22Rv1 (cell line): ENCODE measurements around the gene CD300A.
"Not testable (repeated sequence)": the region's sequence is repeated elsewhere in the genome, so short reads cannot be mapped to it uniquely, and the experiment has no call there.

Source experiments
- H3K27ac ChIP-seq: fragments of 450-650 bp; 2 replicates; pipeline ENCODE4 v1.5.1; 2017
- CTCF ChIP-seq: fragments of 450-650 bp; IDR thresholded peaks from 2 replicates; pipeline ENCODE4 v1.5.1; 2017; ENCODE audit warnings: mild to moderate bottlenecking
- ZFX ChIP-seq: fragments of 450-650 bp; IDR thresholded peaks from 2 replicates; pipeline ENCODE4 v1.6.1; 2017; ENCODE audit warnings: antibody characterized with exemption, borderline replicate concordance

CD300A gene

DNA sequence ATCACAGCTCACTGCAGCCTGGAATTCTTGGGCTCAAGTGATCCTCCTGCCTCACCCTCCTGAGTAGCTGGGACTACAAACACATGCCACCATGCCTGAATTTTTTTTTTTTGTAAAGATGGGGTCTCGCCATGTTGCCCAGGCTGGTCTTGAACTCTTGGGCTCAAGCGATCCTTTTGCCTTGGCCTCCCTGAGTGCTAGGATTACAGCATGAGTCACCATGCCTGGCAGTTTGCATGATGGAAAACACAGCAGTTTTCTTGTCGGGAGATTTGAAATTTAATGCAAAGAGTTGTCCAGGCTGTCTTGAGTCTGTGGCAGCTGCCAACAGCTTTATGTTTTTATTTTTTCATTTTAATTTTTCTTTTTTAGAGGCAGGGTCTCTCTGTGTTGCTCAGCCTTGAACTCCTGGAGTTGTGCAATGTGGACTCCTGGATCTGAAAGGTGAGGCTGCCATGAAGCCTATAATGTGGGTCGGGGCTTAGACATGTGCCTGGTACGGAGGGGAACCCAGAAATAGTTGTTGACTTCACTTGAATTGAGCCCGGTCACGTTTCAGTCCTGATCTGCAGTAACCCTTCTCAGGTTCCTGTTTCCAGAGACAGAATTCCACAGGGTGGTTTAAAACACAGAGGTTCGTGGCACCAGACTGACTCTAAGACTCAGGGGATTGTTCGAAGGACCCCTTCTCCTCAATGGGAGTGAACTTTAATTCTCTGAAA, 18.7 kb downstream of the CD300A start:
- TF ChIP-seq ZFX, result no peak
- TF ChIP-seq CTCF, result no peak

GRCh38 chr17:74485841-74486240, 19.4 kb downstream of the CD300A start:
- no peak overlapping the region for H3K27ac ChIP-seq
- TF ChIP-seq ZFX (no peak), CTCF (no peak)

More for the DNA sequence above, 18.7 kb downstream of the CD300A start:
- no peak overlapping the region for H3K27ac ChIP-seq

DNA sequence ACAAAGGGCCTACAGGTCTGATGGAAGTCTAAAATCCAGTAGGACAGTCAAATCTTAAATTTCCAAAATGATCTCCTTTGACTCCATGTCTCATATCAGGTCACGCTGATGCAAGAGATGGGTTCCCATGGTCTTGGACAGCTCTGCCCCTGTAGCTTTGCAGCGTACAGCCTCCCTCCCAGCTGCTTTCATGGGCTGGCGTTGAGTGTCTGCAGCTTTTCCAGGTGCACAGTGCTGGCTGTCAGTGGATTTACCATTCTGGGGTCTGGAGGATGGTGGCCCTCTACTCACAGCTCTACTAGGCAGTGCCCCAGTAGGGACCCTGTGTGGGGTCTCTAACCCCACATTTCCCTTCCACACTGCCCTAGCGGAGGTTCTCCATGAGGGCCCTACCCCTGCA, 21.8 kb downstream of the CD300A start:
- not testable (repeated sequence) for H3K27ac ChIP-seq

DNA sequence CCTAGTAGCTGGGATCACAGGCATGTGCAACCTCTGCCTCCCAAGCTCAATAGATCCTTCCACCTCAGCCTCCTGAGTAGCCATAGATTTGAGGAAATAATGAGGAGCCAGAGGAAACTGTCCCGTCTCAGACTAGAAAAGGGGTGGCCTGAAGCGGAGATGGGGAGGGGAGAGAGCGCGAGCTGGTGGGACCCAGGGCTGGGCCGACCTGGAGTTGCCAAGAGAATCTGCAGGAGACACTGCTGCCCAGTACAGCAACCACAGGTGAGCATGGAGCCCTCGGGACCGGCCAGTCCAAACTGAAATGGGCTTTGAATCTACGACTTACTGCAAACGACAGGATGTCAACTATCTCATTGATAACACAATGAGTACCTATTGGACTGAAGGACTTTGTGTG, 24.3 kb downstream of the CD300A start:
- no peak overlapping the region for H3K27ac ChIP-seq
- TF ChIP-seq ZFX, result no peak
- no peak for TF ChIP-seq CTCF

DNA sequence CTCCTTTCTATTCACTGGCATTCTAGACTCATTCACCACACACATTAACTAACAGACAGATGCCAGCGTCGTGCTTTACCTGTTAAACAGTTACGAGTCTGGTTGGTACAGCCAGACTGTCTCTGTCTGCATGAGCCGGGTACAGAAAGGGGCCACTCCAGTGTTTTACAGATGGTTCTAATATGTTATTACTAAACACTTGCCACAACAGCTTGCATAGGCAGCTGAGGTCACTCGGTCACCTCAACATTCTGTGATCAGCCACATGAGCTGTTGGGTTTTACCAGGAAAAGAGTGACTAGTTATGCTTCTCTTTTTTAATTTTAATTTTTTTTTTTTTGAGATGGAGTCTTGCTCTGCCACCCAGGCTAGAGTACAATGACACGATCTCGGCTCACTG, 25.2 kb downstream of the CD300A start:
- TF ChIP-seq ZFX (no peak), CTCF (no peak)
- no peak overlapping the region for H3K27ac ChIP-seq

GRCh38 chr17:74493331-74493833, 26.9 kb downstream of the CD300A start:
- TF ChIP-seq CTCF (peak; percentile 86), ZFX (no peak)
- H3K27ac ChIP-seq, result no peak overlapping the region

DNA sequence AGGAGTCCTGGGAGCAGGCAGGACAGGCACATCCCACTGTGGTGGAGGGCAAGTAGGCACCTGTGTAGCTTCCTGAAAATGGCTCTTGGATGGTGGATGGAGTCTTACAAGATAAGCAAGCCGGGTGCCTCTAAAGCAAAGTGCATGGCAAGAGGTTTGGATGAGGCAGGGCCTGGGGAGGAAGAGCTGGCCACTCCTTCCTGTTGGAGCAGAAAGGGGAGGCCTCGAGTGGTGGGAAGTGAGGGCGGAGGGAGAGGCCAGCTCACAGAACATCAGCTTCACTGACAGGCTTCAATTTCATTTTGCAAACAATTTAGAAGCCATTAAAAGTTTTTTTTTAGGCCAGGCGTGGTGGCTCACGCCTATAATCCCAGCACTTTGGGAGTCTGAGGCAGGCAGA, 31.0 kb downstream of the CD300A start:
- TF ChIP-seq CTCF (no peak), ZFX (no peak)

GRCh38 chr17:74499992-74500391, 33.6 kb downstream of the CD300A start:
- TF ChIP-seq CTCF (no peak), ZFX (no peak)
- no peak overlapping the region for H3K27ac ChIP-seq

More for the DNA sequence above, 31.0 kb downstream of the CD300A start:
- no peak overlapping the region for H3K27ac ChIP-seq
